Mesodermal cell (in vitro differentiated cells): ENCODE data around the gene ARHGEF25.
"Not testable (repeated sequence)": the region's sequence is repeated elsewhere in the genome, so short reads cannot be mapped to it uniquely, and the experiment has no call there.

Experiments
- H3K27ac ChIP-seq: 2 replicates; pipeline ENCODE4 v1.7.0; 2013; ENCODE audit warnings: mild to moderate bottlenecking, low read depth, low read length, moderate library complexity; ENCODE audit not compliant: severe bottlenecking
- H3K36me3 ChIP-seq: 2 replicates; pipeline ENCODE4 v1.7.1; 2013; ENCODE audit warnings: mild to moderate bottlenecking, low read length, moderate library complexity; ENCODE audit not compliant: control insufficient read depth, insufficient read depth
- H3K4me1 ChIP-seq: one replicate; pipeline ENCODE4 v1.7.1; 2013; ENCODE audit warnings: mild to moderate bottlenecking, low read length; ENCODE audit not compliant: insufficient read depth, control insufficient read depth, poor library complexity, severe bottlenecking
- H3K4me3 ChIP-seq: 2 replicates; pipeline ENCODE4 v1.7.0; 2013; ENCODE audit warnings: low read length, control low read depth, mild to moderate bottlenecking; ENCODE audit not compliant: insufficient read depth, poor library complexity, severe bottlenecking; ENCODE audit errors: extremely low read depth
- H3K9me3 ChIP-seq: 2 replicates; pipeline ENCODE4 v1.7.1; 2013; ENCODE audit warnings: mild to moderate bottlenecking, low read length, moderate library complexity; ENCODE audit not compliant: control insufficient read depth
- WGBS, 2 experiments: methylation state at CpG; one replicate each; pipeline ENCODE4 v1.1.5; 2013; ENCODE audit warnings: missing lambda C conversion rate in 2 of 2; ENCODE audit not compliant: insufficient coverage in 2 of 2; 5-methylcytosine and 5-hydroxymethylcytosine counted together

ARHGEF25 gene

DNA sequence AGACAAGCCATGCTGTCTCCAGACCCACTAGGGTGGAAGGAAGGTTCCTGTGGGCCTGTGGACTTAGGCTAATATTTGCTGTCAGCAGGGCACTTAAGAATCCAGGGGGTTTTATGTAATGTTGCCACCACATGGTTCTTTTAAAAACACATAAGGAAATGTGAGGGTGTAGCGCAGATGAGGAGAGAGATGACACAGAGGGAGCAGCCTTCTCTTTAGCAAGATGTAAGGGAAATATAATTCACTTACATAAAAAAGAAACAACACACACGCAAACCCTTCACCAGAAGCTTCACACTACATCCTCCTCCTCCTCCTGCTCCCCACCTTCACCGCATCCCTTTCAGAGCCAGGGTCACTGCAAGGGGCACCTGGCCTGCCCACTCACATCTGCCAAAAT lies 25.1 kb upstream of the ARHGEF25 start:
- Histone ChIP-seq H3K9me3 (no peaks in the 10 kb centered on the region), H3K4me1 (peaks cover 3% of the 10 kb centered on the region), H3K27ac (no peak overlapping the region), H3K36me3 (no peaks in the 10 kb centered on the region), H3K4me3 (no peak overlapping the region)
- WGBS, 2 experiments: 83 to 93% methylated on average over 2 of the region's 3 CpGs

DNA sequence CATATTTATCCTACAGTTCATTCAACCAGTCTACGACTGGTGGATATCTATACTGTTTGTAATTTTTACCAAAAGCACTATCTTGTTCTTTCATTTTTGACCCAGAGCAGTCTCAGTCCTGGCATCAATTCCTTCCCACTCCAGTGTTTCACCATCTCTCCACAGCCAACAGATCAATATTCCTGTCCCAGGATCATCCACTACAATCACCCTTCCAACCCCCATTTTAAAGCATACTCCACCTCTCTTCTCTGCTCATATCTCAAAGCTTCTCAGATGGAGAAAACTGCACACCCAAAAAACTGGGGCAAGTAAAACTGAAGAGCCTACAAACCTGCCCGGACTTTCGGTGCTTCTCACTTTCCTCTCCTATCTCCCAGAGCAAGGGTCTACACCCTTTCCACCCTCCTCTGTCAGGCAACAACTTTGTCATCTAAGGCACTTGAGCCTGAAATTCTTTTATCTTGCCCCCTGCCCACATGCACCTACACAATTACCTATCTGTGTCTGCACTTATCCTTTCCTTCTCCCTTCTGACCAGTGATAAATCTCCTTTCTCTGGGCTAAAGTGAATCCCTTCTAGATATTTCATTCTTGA lies 24.3 kb upstream of the ARHGEF25 start:
- Histone ChIP-seq H3K27ac (no peak overlapping the region), H3K4me3 (no peak overlapping the region), H3K36me3 (no peaks in the 10 kb centered on the region), H3K4me1 (peaks cover 3% of the 10 kb centered on the region), H3K9me3 (no peaks in the 10 kb centered on the region)
- 85 to 89% methylated on average over 2 to 3 of the region's 3 CpGs for WGBS, 2 experiments

DNA sequence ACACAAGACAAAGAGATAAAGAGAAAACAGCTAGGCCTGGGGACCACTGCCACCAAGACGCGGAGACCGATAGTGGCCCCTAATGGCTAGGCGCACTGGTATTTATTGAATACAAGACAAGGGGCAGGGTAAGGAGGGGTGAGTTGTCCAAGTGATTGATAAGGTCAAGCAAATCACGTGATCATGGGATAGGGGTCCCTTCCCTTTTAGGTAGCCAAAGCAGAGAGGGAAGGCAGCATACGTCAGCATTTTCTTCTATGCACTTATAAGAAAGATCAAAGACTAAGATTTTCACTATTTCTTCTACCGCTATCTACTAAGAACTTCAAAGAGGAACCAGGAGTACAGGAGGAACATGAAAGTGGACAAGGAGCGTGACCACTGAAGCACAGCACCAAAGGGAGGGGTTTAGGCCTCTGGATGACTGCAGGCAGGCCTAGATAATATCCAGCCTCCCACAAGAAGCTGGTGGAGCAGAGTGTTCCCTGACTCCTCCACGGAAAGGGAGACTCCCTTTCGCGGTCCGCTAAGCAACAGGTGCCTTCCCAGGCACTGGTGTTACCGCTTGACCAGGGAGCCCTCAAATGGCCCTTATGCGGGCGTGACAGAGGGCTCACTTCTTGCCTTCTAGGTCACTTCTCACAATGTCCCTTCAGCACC lies 22.2 kb upstream of the ARHGEF25 start:
- H3K4me3 ChIP-seq, H3K27ac ChIP-seq, H3K9me3 ChIP-seq, H3K4me1 ChIP-seq, H3K36me3 ChIP-seq: not testable (repeated sequence)
- 91 to 97% methylated on average over 13 to 14 of the region's 15 CpGs for WGBS, 2 experiments

DNA sequence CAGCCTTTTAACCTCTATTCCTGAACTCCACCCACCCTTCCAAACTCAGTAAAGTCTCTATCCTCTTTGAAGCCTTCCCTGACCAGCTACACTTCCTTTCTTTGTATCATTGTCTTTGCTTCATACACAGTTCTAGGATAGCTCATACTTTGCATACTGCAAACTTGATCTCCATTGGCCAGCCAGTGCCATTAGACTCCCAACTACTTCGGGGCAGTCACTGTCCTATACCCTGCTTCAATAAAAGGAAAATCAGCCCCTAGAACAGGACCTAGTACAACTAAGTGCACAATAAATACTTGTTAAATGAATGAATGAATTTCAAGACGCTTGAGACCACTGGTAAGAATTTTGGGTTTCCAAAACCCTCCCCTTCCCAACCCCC lies 20.8 kb upstream of the ARHGEF25 start:
- Histone ChIP-seq H3K4me1 (peaks cover 3% of the 10 kb centered on the region), H3K4me3 (peak overlapping the region; percentile 70), H3K27ac (no peak overlapping the region), H3K9me3 (no peaks in the 10 kb centered on the region), H3K36me3 (no peaks in the 10 kb centered on the region)
- 83% methylated on average over 1 of the region's 2 CpGs; no CpG with 5 or more reads in 1 of the 2 experiments for WGBS, 2 experiments

DNA sequence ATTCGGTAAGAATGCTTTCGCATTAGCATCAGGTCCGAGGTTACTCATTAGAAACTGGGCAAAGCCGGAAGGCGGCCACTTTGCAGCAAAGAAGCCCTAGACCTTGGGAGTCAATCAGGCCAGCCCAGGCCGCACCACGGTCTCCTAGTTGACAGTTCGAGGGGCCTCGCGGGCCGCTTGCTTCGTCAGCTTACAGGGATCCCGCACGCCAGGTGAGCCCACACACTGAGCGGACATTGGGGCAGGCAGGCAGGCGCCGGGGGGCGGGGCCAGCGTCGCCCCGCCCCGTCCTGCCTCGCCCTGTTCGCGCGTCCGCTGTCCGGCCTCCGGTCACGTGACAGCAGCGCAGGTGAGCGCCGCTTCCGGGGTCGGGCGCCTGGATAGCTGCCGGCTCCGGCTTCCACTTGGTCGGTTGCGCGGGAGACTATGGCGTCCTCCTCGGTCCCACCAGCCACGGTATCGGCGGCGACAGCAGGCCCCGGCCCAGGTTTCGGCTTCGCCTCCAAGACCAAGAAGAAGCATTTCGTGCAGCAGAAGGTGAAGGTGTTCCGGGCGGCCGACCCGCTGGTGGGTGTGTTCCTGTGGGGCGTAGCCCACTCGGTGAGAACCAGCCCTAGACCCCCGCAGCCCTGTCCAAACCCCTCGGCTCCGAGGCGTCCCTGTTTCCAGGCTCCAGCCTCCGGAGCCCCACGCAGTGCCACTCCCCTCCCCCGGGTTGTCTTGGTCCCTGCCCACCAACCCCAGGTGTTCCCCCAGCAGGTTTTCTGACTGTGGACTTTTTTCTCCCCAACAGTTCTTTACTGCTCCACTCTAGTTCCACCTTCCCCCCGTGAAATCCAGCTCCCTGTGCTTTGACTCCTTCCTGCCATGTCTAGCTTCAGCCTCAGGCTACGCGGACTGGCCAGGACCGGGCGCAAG lies 20.1 kb upstream of the ARHGEF25 start, which contains the start of gene PIP4K2C:
Gene PIP4K2C (plus strand): TSS at position 329 of the 918 bp plus-strand sequence. CDS start 98 bp downstream, at position 427.
- Histone ChIP-seq H3K36me3 (peaks cover 2% of the 10 kb centered on the region), H3K27ac (no peak within 1 kb of the TSS), H3K9me3 (no peaks in the 10 kb centered on the region), H3K4me3 (peak within 1 kb of the TSS; percentile 70), H3K4me1 (peaks cover 3% of the 10 kb centered on the region)
- 1% methylated on average over 42 to 65 of the region's 69 CpGs for WGBS, 2 experiments

DNA sequence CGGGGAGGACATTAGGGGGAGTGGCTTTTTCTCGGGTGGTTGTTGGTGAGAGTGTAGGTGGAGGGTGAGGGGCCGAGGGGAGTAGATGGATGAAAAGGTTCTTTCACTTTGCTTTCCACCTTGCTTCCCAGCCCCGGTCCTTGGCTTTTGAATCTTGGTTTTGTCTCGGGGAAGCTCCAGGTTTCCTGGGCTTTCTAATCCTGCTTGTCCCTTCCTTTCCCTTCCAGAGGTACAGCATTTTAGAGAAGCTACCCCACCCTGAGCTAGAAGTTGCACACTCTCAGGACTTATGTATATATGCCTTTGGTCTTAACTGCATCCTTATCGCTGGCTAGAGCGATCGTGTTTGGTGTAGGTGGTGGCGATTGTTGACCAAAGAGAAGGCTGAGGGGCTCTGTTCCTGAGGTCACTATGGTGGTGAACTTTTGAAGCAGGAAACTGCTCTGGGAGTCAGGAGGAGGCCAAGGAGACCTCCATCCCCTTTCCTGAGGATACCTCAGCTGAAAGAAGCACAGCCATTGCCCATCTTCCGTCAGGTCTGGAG lies 19.4 kb upstream of the ARHGEF25 start:
- Histone ChIP-seq H3K36me3 (peaks cover 2% of the 10 kb centered on the region), H3K9me3 (no peaks in the 10 kb centered on the region), H3K27ac (no peak overlapping the region), H3K4me1 (peaks cover 3% of the 10 kb centered on the region), H3K4me3 (peak overlapping the region; percentile 70)
- WGBS, 2 experiments: 53 to 64% methylated on average over 2 to 7 of the region's 10 CpGs

DNA sequence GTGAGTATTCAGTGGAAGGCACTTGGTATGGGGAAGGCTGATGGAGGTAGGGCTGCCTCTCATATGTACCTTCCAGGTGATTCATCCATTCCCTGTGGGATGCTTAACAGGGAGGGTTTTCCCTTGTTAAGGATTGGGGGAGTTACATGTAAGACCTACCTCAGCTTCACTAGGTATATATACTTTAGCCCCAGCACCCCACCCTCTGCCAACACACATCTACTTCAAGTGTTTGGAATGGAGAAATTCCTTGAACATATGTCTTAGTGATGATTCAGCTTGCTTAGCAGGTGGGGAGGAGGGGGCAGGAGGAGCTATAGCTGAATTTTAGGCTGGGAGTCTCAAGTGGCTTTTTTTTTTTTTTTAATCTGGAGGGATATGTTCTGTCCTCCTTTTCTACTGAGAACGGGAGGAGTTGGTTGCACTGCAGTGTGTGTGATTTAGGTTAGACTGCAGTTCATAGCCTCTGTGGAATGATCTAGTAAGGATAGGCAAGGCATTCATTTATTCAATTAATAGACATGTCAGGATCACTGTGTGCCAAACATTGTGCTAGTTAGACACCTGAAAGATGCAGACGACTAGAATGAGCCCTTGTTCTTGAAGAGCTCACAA lies 18.6 kb upstream of the ARHGEF25 start:
- peaks cover 2% of the 10 kb centered on the region for H3K36me3 ChIP-seq
- H3K4me1 ChIP-seq: peaks cover 3% of the 10 kb centered on the region
- no peak overlapping the region for H3K27ac ChIP-seq
- H3K9me3 ChIP-seq: no peaks in the 10 kb centered on the region
- WGBS, 2 experiments: 67 to 81% methylated on average over 1 of the region's 2 CpGs
- H3K4me3 ChIP-seq: no peak overlapping the region

DNA sequence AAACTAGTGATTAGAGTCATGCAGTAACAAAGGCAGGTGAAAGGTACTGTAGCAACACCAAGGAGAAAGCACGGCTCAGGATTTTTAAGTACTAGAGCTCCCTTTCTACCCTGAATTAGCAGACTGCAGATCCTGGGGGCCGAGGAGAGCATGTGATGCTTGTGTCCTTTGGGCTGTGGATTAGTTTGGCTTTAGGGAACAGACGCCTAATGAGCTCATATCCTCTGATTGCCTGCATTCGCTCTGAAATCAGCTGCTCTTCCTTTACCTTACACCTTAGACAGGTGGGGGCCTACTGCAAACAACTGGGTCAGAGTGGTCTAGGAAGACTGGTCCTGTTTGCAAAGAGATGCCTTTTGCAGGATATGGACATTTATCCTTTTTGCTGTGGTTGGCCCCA lies 18.0 kb upstream of the ARHGEF25 start:
- WGBS, 2 experiments: 100% methylated on average over 3 of the region's 4 CpGs; no CpG with 5 or more reads in 1 of the 2 experiments
- no peaks in the 10 kb centered on the region for H3K9me3 ChIP-seq
- H3K36me3 ChIP-seq: peaks cover 2% of the 10 kb centered on the region
- no peak overlapping the region for H3K4me3 ChIP-seq
- H3K27ac ChIP-seq: no peak overlapping the region
- peaks cover 3% of the 10 kb centered on the region for H3K4me1 ChIP-seq

DNA sequence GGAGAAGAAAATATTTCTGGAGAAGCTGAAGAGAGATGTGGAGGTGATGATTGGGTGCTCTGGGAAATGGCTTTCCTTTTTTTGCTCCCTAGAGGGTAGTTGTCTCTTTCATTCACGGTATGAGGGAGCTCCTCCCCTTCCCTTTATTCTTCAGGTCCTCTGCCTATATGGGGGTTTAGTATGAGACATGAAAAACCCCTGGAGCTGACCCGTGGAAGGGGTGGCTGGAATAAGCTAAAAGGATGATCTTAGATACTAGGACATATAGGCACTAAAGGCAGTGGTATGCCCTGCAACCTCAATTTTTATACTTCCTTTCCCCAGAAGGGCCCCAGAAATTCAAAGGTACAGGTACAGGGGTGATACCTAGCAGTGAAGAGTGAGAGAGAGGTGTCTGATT lies 10.8 kb upstream of the ARHGEF25 start:
- no peak overlapping the region for H3K4me3 ChIP-seq
- no CpG with 5 or more reads among the region's 2 CpGs for WGBS, 2 experiments
- H3K36me3 ChIP-seq: peaks cover 8% of the 10 kb centered on the region

DNA sequence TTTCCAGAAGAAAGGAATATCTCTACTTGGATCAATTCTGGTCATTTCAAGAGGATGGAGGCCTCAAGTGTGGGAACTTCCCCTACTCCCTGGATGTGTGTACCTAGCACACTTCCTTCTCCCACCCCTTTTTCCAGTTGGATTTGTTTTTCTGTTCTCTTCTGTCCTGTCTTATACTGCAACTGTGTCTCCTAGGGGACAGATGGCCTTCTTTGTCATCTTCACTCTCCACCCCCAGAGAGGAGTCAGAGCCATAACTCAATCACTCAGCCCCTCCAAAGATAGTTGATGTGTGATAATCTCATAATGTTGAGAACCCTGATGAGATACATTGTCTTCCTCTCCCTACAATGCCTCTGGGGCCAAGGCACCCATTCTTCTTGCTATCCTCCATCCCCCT lies 8.7 kb upstream of the ARHGEF25 start:
- Histone ChIP-seq H3K36me3 (peaks cover 12% of the 10 kb centered on the region), H3K27ac (no peak overlapping the region), H3K4me3 (no peak overlapping the region), H3K9me3 (no peaks in the 10 kb centered on the region), H3K4me1 (peaks cover 15% of the 10 kb centered on the region)

More for the DNA sequence above, 10.8 kb upstream of the ARHGEF25 start:
- Histone ChIP-seq H3K27ac (no peak overlapping the region), H3K9me3 (no peaks in the 10 kb centered on the region), H3K4me1 (peaks cover 10% of the 10 kb centered on the region)
